Measurements from ENCODE around the gene LCK.

LCK gene

GRCh38 chr1:32249831-32250525 is 1.1 kb upstream of the LCK start:
- H3K36me3 ChIP-seq (ENCODE audit: control insufficient read depth in 2 of 2, insufficient read depth in 1 of 2, low read length in 2 of 2) = no peaks in the 10 kb centered on the region
- H3K4me1 ChIP-seq (ENCODE audit: control insufficient read depth, insufficient read depth, low read length) = no peaks in the 10 kb centered on the region
- H3K4me3 ChIP-seq (ENCODE audit: low read depth, low read length) = no peak overlapping the region
- no peak overlapping the region for H3K27ac ChIP-seq (ENCODE audit: extremely low read depth, low read depth, low read length)
- no peaks in the 10 kb centered on the region for H3K9me3 ChIP-seq (ENCODE audit: control insufficient read depth, insufficient read depth, low read depth, low read length)
- TF ChIP-seq ZNF335 (tag by site-specific recombination; conservative IDR thresholded peaks at IDR 0.05) (no peak), ZSCAN5A (tag by site-specific recombination; IDR thresholded peaks at IDR 0.05) (no peak), SCRT2 (tag by site-specific recombination; IDR thresholded peaks at IDR 0.05) (peak; percentile 92), ZNF398 (tag by site-specific recombination; IDR thresholded peaks at IDR 0.05) (peak; percentile 42)
- ChIA-PET POLR2A (interaction anchor here (0.5 to 1.5 kb wide), 2 partner anchors 23 to 42 kb away, joined by 3 to 5 read pairs; partner anchors contain the start of gene HDAC1), CTCF (interaction anchor here (0.6 to 4.0 kb wide), 8 partner anchors 11 to 1032 kb away, joined by 3 to 33 read pairs (median 4); no protein-coding TSS in a partner anchor)

GRCh38 chr1:32255072-32256071 is 4.3 kb downstream of the LCK start:
- no peaks in the 10 kb centered on the region for H3K9me3 ChIP-seq (ENCODE audit: control insufficient read depth, insufficient read depth, low read depth, low read length)
- no peaks in the 10 kb centered on the region for H3K36me3 ChIP-seq (ENCODE audit: control insufficient read depth in 2 of 2, insufficient read depth in 1 of 2, low read length in 2 of 2)
- POLR2A ChIA-PET = interaction anchor here (0.7 to 1.6 kb wide), 2 partner anchors 25 to 81 kb away, joined by 3 to 4 read pairs; partner anchors contain the start of gene MARCKSL1
- H3K4me3 ChIP-seq (ENCODE audit: low read depth, low read length) = no peak overlapping the region
- CTCF ChIA-PET = interaction anchor here (2.0 kb wide), 1 partner anchor 39 kb away, joined by 5 read pairs; no protein-coding TSS in a partner anchor
- H3K4me1 ChIP-seq (ENCODE audit: control insufficient read depth, insufficient read depth, low read length) = no peaks in the 10 kb centered on the region
- H3K27ac ChIP-seq (ENCODE audit: extremely low read depth, low read depth, low read length) = no peak overlapping the region
- TF ChIP-seq KLF1 (tag by site-specific recombination; IDR thresholded peaks at IDR 0.05) (no peak), ZNF555 (tag by site-specific recombination; conservative IDR thresholded peaks at IDR 0.05) (no peak), ZNF280D (tag by site-specific recombination; IDR thresholded peaks at IDR 0.05) (no peak), GFI1B (tag by site-specific recombination; IDR thresholded peaks at IDR 0.05) (no peak), ZNF558 (tag by site-specific recombination; IDR thresholded peaks at IDR 0.05) (no peak), ZNF610 (tag by site-specific recombination; IDR thresholded peaks at IDR 0.05; ENCODE audit: borderline replicate concordance) (no peak), ZNF843 (tag by site-specific recombination; IDR thresholded peaks at IDR 0.05) (no peak), KLF17 (tag by site-specific recombination; IDR thresholded peaks at IDR 0.05) (no peak), GLI4 (tag by site-specific recombination; IDR thresholded peaks at IDR 0.05) (no peak), TSHZ1 (tag by site-specific recombination; IDR thresholded peaks at IDR 0.05; ENCODE audit: borderline replicate concordance) (no peak), ZNF114 (tag by site-specific recombination; IDR thresholded peaks at IDR 0.05) (no peak), ZNF561 (tag by site-specific recombination; IDR thresholded peaks at IDR 0.05; ENCODE audit: borderline replicate concordance) (no peak), ZBTB17 (tag by site-specific recombination; IDR thresholded peaks at IDR 0.05) (no peak), ZNF449 (tag by site-specific recombination; IDR thresholded peaks at IDR 0.05) (no peak)
